ENCODE data around the gene LRRC61.
A peak's percentile ranks its signal among the peaks of the same experiment; 100 is the strongest.

LRRC61 gene

DNA sequence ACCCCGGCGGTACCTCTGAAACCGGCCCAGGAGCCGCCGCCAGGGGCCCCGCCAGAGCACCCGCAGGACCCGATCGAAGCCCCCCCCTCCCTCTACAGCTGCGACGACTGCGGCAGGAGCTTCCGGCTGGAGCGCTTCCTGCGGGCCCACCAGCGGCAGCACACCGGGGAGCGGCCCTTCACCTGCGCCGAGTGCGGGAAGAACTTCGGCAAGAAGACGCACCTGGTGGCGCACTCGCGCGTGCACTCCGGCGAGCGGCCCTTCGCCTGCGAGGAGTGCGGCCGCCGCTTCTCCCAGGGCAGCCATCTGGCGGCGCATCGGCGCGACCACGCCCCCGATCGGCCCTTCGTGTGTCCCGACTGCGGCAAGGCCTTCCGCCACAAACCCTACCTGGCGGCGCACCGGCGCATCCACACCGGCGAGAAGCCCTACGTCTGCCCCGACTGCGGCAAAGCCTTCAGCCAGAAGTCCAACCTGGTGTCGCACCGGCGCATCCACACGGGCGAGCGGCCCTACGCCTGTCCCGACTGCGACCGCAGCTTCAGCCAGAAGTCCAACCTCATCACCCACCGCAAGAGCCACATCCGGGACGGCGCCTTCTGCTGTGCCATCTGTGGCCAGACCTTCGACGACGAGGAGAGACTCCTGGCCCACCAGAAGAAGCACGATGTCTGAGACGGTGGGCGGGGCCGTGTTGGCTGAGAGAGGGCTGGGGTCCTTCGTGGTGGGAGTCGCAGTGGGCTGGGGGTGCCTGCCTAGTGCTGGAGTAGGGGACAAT is 49.3 kb downstream of the LRRC61 start:
- no peak for DNase-seq

DNA sequence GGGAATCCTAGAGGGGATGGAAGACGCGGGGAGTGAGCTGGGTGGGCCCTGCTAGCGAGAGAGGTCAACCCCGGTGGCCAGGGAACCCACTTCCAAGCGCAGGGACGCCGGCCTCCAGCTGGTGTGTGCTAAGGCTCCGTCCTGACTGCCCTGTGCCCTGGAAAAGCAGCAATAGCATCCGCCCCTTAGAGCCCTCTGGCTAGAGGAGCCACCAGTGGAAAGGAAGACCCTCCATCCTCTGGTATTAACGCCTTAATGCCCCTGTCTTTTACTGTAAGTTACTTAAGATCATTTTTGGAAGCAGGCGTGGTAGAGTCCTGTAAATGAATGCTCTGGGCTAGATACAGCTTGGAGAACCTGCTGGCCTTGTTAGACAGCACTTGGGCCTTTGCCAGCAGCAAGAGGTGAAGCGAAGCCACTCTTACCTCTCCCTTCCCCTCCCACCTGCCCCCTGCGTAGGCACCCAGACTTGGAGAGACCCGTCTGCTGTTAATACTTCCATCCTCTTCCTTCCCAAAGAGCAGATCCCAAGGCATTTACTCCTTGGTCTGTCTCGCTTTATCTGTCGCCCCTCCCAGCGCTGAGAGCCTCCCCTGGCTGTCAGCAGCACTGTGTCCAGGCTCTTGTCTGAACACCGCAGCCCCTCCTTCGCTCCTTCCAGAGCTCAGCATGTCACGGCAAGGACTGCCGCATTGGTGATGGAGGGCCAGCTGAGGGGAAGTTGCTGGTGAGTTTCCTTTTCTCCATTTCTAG is 50.1 kb downstream of the LRRC61 start:
- DNase-seq, result no peak

DNA sequence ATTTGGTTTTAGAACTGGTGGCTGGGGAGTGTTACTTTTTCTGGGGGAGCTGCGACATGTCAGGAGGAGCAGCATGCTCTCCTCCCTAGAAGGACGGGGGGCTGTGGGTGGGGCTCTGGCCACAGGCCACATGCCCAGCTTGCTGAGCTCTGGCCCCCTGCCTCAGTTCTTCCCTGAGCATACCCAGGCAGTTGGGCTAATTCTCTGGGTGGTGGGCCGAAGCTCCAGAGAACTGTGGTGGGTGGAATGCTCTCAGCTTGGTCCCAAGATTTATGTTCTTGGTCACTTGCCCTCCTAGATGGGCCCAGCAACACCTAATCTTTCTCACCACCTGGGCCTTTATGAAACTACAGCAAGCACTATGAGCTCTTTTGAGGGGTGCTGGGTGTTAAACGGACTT is 50.9 kb downstream of the LRRC61 start:
- DNase-seq, result no peak

DNA sequence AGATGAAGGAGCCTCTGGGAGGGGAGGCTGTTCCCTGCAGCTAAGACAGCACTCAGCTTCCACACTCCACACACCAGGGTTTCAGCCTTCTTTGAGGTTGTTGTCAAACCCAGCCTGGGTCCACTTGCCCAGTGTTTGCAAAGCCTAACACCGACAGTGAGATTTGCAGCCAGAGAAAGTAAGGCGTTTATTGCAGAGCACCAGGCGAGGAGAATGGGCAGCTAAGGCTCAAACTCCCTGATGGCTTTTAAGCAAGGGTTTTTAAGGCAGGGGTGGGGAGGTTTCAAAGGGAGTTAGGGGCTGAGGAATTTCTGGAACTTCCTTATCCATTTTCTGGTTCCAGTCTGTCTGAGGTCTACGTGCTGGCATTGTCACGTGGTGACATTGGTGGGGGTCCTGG is 51.3 kb downstream of the LRRC61 start:
- no peak for DNase-seq

DNA sequence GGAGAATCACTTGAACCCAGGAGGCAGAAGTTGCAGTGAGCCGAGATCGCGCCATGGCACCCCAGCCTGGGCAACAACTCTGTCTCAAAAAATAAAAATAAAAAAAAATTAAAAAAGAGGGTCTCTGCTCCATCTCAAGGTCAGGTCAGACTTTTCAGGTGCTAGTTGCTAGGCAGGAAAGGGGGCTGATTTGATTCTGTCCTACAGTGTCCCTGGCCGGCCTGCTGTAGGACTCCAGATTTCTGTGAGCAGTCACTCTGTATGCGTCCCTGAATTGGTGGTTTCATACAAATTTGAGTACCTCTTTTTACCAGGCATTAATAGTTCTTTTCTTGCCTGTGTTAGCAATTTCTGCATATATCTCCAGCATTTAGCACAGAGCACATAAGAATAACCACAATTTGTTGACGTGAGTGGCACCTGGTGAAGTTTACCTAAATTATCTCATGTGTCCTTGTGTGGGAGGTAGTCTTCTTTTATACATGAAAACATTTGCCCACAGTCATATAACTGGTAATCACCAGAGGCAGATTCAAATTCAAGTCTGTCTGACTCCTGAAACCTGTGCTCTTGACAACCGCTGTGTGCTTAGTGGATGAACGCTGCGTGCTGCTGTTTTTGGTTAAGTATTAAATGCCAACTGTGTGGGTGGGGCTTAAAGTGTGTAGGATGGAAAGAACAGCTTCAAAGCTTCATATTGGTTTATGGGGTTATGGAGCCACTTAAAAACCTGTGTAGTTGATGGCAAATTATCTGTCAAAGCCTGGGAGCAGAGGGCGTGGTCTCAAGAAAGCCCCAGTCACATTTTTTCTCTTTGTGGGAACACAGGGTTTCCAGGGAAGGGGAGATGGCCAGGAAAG is 52.7 kb downstream of the LRRC61 start:
- no peak for DNase-seq

DNA sequence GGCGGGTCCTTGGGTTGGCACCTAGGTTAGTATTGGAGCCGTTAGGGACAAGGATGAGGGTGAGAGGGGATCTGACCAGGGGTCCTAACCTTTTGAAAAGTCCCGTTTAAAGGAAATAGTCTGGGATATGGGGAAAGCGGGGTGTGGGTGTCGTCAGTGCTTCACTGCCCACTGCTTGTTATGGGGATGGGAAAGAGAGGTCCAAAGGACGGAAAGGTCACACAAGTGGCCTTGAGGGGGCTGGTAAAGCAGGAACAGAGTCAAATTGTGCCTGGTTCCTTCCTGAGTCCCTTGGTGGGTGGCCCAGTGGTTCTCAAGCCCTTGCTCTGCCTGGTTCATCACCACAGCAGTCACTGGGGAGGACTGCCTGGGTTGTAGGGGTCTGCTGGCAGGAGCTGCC is 53.4 kb downstream of the LRRC61 start:
- DNase-seq, result no peak

DNA sequence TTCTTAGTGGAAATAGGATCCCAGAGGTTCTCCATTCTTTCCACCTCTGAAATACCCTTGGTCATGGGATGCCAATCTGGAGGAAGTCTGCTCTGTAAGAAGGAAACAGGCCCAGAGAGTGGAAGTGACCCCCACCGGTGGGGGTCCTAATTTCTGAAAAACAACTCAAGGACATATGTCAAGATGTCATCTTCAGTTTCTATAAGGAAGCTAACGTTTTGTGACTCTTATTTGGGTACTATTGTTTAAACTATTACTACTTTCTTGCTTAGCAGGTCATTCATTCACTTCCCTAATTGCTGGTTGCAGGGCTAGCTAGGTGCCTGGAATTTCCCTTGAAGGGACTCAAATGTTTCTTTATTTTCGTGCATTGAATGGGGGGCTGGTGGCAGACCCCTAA is 54.0 kb downstream of the LRRC61 start:
- DNase-seq, result no peak

DNA sequence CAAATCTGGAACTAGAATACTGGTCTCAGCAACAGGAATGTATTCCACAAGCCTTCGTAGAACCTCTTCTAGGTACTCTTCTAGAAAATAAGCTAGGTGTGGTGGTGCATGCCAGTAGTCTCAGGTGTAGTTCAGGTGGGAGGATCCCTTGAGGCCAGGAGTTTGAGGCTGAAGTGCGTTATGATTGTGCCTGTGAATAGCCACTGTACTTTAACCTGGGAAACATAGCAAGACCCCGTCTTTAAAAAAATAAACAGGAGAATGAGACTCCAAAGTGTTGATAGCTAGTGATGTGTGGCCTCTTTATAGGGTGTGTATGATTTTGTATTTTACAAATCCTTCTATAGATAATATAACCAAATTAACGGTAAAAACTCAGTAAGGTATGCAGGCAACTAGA is 54.5 kb downstream of the LRRC61 start:
- DNase-seq, result no peak

DNA sequence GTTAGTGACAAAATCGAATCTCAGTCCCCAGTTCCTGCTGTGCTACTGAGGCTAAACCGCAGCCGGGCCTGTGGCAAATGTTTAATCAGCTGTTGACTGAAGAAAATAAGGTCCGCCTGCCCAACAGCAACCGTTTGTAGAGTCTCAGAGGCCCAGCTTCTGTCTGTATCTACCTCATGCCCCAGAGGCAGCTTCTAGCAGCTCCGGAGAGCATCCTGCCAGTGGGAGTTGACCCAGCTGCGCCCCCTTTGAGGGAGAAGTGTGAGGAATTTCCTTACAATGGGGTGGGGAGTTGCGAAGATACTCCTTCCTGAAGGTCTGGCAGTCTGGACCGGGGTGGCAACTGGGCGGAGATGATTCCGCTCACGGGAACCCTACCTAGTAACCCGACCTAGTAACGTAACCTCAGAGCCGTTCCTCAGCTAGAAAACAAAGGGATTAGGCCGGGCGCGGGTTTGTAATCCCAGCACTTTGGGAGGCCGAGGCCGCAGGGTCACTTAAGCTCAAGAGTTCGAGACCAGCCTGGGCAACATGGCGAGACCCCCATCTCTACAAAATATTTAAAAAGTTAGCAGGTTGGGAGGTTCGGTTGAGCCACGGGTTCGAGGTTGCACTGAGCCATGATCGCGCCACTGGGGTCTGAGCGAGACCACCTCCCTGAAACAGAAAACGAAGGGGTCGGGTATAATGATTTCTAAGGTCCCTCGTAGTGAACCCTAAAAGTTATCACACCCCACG is 55.1 kb downstream of the LRRC61 start:
- DNase-seq, result peak; percentile 87

DNA sequence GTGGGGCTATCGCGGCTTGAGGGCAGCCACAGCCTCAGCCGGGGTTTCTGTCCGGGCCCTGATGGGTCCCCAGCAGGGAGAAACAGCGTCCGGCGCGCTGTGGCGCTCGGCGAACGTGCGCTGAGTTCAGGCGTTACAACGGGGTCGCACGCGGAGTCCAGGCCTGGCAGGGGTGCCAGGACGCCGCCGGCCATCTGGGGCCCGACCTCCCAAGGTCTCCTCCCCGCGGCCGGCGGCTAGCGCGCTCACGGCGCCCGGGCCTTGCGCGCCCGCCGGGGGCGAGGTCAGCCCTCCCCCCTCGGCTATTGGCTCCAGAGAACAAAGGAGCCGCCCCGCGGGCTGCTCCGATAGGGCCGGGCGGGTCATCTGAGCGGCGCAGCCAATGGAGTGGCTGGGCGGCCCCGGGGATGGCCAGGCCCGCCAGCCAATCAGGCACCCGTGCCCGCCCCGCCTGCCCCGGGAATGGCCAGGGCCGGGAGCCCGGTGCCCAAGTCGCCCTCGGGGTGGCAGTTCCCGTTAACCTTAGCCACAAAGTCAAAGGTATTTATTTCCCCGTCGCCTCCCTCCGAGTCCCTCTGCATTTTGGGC is 55.8 kb downstream of the LRRC61 start, which contains the start of gene ZNF775:
TSS of gene ZNF775 (plus strand) at position 478 of the 588 bp plus-strand sequence. CDS start 9,141 bp downstream, outside the sequence.
- DNase-seq, result peak; percentile 97

DNA sequence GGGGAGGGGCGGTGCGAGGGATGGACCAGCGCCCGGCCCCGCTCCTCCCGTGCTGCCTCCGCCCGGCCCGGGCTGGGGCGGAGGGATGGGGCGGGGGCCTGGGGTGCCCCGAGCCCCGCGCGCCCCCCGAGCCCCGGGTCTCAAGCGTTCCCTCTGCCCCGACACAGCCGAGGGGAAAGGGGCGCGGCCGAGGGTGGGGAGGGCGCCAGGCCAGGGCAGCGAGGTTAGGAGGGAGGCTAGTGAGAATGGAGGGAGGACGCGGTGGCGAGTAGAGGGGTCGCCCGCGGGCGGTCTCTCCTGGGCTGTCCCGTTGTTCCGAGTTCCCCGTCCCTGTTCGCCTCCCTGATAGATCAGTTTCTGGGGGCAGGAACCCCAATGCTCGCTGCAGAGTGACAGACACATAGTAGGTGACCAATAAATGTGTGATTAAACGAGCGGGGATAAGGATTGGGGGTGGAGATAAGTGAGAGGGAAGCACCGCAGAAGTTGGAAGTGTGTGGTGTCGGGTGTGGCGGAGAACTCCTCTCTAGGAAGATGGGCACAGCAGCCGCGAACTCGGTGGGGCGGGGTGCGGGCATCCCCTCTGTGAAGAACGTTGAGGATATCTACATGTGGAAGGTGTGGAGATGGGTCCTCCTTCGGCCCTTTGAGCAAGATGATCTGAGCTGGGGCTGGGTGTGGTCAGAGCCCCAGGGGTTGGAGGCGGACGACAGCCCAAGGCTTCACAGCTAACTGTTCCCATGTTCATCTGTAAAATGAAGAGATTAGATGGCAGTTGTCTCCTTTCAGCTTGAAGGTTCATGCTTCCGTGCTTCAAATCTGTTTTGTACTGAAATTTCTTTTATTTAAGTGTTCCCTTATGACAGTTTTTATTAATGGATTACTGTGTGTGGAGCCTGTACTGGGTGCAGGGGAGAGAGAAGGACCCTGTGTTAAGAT is 56.6 kb downstream of the LRRC61 start:
- peak; percentile 63 for DNase-seq

DNA sequence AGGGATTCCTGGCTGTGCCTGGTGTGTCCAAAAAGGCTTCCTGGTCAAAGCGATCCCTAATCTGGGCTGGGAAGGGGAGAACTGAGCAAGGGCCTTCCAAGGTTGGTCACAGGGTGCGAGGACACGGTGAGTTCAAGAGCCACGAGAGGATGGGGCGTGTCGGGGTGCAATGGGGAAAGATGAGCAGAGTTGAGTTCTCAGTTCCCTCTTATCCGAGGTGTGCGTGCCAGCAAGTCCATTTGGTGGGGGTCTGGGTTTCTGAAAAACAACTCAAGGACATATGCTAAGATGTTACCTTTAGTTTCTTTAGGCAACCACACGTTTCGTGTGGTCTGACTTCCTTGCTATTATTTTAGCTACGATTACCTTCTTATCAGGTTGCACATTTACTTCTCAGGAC is 57.3 kb downstream of the LRRC61 start:
- DNase-seq, result no peak

DNA sequence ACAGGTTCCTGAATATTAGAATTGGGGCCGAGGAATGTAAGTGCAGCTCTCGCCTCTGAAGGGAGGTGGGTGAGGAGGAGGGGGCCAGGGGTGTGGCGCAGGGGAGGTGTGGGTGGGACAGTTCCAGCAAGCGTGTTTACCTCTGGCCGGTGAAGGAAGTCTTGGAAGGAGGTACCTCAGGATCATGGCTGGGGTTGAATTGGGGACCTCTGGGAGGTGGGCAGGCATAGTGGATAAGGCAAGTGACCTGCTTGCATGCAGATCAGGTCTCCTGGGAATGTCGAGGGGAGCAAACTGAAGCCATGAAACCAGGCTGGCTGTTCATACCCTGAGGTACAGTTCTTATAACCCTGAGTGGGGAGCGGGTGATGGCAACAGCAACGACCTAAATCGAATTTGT is 57.9 kb downstream of the LRRC61 start:
- DNase-seq, result no peak

DNA sequence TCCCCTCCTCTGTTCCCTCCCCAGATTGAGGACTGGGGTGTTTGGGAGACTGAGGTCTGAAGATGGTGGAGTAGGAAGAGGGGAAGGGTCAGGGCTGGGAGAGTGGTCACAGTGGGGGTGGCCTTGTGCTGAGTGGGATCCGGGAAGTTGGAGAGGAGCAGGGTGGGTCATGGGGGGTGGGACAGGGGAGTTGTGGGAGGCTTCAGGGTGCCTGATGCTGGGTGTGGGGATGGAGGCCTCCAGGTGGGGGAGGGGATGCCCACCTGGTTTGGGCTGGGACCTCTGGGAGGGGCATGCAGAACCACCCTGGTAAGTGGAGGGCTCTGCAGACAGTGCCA is 58.6 kb downstream of the LRRC61 start:
- DNase-seq, result no peak

DNA sequence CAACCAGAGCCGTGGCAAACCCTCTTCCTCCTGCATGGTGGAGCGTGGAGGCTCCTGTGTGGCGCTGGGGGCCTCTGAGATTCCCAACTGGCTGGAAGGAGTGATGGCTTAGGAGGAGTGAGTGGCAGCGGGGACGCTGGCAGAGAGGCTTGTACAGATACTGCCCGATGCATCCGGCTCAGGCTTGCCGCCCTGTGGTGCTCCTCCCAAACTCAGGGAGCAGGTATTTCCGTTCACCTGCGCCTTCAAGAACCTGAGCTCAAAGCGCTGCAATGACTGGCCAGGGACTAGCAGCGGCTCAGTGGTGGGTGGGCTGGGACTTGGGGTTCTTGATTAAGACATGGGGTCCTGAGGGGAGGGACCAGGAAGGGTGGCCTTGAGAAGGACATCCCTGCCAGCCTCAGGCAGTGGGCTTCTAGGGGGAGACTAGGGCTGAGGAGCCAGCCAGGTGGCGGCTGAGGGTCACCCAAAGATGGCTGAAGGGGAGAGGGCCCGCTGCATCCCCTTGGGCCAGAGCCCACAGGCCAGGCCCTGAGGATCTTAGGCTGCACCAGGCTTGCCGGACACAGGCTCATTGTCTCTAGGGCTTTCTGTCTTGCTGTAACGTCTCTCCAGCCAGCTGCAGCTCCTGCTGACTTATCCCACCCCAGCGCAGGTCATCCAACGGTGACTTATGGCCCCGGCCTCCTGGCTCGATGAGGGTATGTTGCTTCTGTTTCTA is 59.1 kb downstream of the LRRC61 start:
- DNase-seq, result no peak

DNA sequence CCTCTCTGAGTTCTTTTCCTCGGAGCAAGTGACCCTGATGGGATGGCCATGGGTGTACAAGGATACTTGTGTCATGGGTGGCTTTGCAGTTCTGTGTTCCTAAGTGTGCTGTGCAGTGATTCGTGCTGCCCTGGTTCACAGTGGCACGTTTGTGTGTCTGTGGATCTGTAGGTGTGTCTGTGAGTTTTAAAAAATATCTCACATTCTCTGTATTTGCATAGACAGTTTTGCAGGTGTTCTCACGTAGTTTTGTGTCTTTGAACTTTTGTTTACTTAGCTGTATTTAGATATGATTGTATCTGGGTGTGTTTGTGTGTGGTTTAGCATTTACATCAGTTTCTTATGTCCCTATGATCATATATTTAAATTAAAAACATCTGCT is 59.7 kb downstream of the LRRC61 start:
- DNase-seq, result no peak

DNA sequence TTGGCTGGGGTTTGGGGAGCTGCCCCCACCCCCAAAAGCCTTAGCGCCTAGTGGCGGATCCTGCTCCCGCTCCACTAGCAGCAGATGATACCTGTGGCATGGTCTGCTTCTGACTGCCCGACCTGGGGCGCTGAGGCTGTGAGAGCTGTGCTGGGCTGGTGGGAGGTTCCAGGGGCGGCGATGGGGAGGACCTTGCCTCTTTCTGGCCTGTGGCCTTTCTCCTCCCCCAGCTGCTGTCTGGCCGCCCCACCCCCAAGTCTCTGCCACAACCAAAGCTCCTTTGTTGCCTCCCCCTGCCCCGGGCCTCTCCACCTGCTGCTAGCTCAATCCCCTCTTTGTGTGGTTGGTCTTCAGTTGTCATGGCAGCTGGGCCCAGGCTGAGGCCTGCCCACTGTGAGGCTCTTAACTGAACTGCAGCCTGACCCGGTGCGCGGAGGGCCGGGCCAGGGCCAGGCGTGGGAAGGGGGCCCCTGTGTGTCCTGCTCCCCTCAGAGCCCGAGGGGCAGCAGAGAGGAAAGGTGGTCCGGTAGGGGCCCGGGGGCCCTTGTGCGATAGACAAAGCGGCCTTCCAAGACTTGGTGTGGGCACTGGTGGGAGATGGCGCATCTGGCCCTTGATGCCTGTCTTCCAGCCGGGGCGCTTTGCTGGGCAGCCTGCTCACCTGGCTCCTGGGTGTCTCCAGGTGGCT is 60.7 kb downstream of the LRRC61 start:
- DNase-seq, result no peak

DNA sequence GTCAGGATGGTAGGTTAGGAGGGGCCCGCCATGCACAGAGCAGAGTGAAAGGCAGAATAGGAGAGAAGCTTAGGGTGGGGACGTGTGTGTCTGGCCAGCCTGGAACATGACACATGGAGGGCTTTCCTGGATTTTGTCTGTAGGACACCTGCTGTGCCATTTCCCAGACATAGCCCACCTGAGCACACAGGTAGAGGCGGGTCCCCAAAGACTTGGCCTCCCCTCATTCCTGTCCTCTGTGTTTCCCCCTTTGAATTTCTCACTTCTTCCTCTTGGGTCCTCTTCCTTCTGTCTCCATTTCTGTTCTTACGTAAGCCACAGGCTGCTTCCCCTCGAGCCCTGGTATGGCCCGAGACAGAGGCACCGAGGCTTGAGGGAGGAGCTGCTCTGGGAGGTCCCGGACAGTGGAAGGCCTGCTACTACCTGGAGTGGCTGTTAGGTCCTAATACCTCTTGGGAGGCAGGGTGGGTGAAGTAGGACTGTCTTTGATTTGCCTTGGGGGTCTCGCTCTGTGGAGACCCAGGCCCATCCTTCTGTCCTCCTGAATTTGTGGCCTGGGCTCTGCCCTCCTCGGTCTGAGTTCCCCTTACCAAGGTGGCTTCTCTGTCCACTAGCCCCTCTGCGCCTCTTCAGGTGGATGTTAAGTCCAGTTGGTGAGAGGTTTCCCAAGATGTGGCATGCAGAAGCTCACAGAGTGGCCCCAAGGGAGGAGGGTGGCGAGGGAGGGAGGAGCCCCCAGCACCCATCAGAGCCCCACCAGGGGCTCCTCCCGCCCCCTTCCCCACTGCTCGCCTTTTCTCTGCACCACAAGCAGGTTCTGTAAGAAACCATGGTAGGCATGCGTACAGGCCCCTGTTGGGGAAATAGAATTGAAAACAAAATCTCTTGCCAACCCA is 61.5 kb downstream of the LRRC61 start:
- no peak for DNase-seq

DNA sequence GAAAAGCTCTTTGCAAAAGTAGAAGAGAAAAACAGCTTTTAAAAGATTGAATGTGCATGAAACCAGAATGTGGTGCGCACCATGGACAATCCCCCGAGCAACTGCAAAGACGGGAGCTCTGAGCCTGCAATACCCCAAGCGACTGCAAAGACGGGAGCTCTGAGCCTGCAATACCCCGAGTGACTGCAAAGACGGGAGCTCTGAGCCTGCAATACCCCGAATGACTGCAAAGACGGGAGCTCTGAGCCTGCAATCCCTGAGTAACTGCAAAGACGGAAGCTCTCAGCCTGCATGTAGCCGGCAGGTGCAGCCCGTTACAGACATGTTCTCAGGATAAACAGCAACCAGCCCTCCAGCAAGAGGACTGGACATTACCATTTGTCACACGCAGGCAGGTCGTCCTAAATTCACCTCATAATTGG is 62.2 kb downstream of the LRRC61 start:
- no peak for DNase-seq
